Activated naive CD4-positive, alpha-beta T cell (primary cell): ENCODE results near the gene RC3H2.
"Not testable (repeated sequence)": the region's sequence is repeated elsewhere in the genome, so short reads cannot be mapped to it uniquely, and the experiment has no call there.

ENCODE experiments used
- DNase-seq, 4 experiments: peaks; one replicate each; lab custom pipeline; 2025; lab: John Stamatoyannopoulos, UW

The RC3H2 gene

GRCh38 chr9:122841501-122841900 is 63.7 kb downstream of the RC3H2 start:
- no peak for DNase-seq

GRCh38 chr9:122838441-122838840 is 66.7 kb downstream of the RC3H2 start:
- not testable (repeated sequence) for DNase-seq

- DNase-seq: no peak
Observed at GRCh38 chr9:122837266-122837850, 67.8 kb downstream of the RC3H2 start.

GRCh38 chr9:122835313-122835731 is 69.8 kb downstream of the RC3H2 start:
- DNase-seq: peak in 1 of 4 experiments; percentile 3

GRCh38 chr9:122832194-122832593 is 73.0 kb downstream of the RC3H2 start:
- DNase-seq: no peak

GRCh38 chr9:122828965-122829284 is 76.2 kb downstream of the RC3H2 start:
- DNase-seq: not testable (repeated sequence)

GRCh38 chr9:122827761-122828093 is 77.4 kb downstream of the RC3H2 start:
- no peak for DNase-seq

GRCh38 chr9:122822938-122823337 is 82.2 kb downstream of the RC3H2 start:
- DNase-seq: no peak

- no peak for DNase-seq
Observed at GRCh38 chr9:122822056-122822455, 83.1 kb downstream of the RC3H2 start.

GRCh38 chr9:122821278-122821943 is 83.7 kb downstream of the RC3H2 start:
- DNase-seq: no peak

- DNase-seq: no peak
Observed at GRCh38 chr9:122820490-122820845, 84.7 kb downstream of the RC3H2 start.

GRCh38 chr9:122819791-122820489 is 85.2 kb downstream of the RC3H2 start:
- DNase-seq: no peak

- DNase-seq: no peak
Observed at GRCh38 chr9:122819326-122819725, 85.8 kb downstream of the RC3H2 start.

GRCh38 chr9:122816163-122816867 is 88.8 kb downstream of the RC3H2 start:
- DNase-seq: peak in 2 of 4 experiments; percentile 26 to 38

GRCh38 chr9:122815544-122815943 is 89.6 kb downstream of the RC3H2 start:
- DNase-seq: no peak

GRCh38 chr9:122814545-122814944 is 90.6 kb downstream of the RC3H2 start:
- DNase-seq: no peak

- DNase-seq: no peak
Observed at GRCh38 chr9:122812736-122813135, 92.4 kb downstream of the RC3H2 start.

- DNase-seq: peak; percentile 22 to 59 (median 49)
Observed at GRCh38 chr9:122810306-122810946, 94.7 kb downstream of the RC3H2 start.

GRCh38 chr9:122809261-122809660 is 95.9 kb downstream of the RC3H2 start:
- not testable (repeated sequence) for DNase-seq

- DNase-seq: no peak
Observed at GRCh38 chr9:122808141-122808540, 97.0 kb downstream of the RC3H2 start.

- DNase-seq: no peak
Observed at GRCh38 chr9:122807271-122807900, 97.8 kb downstream of the RC3H2 start.

GRCh38 chr9:122806661-122807060 is 98.5 kb downstream of the RC3H2 start:
- no peak for DNase-seq
